Measurements from ENCODE around the gene WNT2B.
A peak's percentile ranks its signal among the peaks of the same experiment; 100 is the strongest.
"Not testable (repeated sequence)": the region's sequence is repeated elsewhere in the genome, so short reads cannot be mapped to it uniquely, and the experiment has no call there.

Gene WNT2B

GRCh38 chr1:112508278-112509004 lies at the start of gene WNT2B:
Gene WNT2B (plus strand): TSS chr1:112508965. CDS start chr1:112509263, 298 bp downstream.
- no peak for DNase-seq

GRCh38 chr1:112460615-112461014 lies 48.1 kb upstream of the WNT2B start:
- DNase-seq = no peak

- no peak for DNase-seq
Measured at GRCh38 chr1:112461200-112461871, 47.4 kb upstream of the WNT2B start.

GRCh38 chr1:112462953-112463279 lies 45.8 kb upstream of the WNT2B start:
- DNase-seq = no peak

- no peak for DNase-seq
Measured at GRCh38 chr1:112464501-112464900, 44.3 kb upstream of the WNT2B start.

- no peak for DNase-seq
Measured at GRCh38 chr1:112465122-112465521, 43.6 kb upstream of the WNT2B start.

GRCh38 chr1:112466078-112466660 lies 42.6 kb upstream of the WNT2B start:
- DNase-seq = peak; percentile 52

- not testable (repeated sequence) for DNase-seq
Measured at GRCh38 chr1:112470324-112470723, 38.4 kb upstream of the WNT2B start.

GRCh38 chr1:112470966-112471365 lies 37.8 kb upstream of the WNT2B start:
- no peak for DNase-seq

GRCh38 chr1:112472142-112472541 lies 36.6 kb upstream of the WNT2B start:
- no peak for DNase-seq

GRCh38 chr1:112477550-112477949 lies 31.2 kb upstream of the WNT2B start:
- DNase-seq = no peak

- DNase-seq = no peak
Measured at GRCh38 chr1:112478314-112478713, 30.5 kb upstream of the WNT2B start.

- DNase-seq = not testable (repeated sequence)
Measured at GRCh38 chr1:112486063-112486462, 22.7 kb upstream of the WNT2B start.

GRCh38 chr1:112487686-112488085 lies 21.1 kb upstream of the WNT2B start:
- not testable (repeated sequence) for DNase-seq

- no peak for DNase-seq
Measured at GRCh38 chr1:112488141-112488540, 20.6 kb upstream of the WNT2B start.

- no peak for DNase-seq
Measured at GRCh38 chr1:112492076-112492475, 16.7 kb upstream of the WNT2B start.

- DNase-seq = no peak
Measured at GRCh38 chr1:112493351-112493750, 15.4 kb upstream of the WNT2B start.

- no peak for DNase-seq
Measured at GRCh38 chr1:112496290-112496689, 12.5 kb upstream of the WNT2B start.

- no peak for DNase-seq
Measured at GRCh38 chr1:112501810-112502641, 6.7 kb upstream of the WNT2B start.

- DNase-seq = no peak
Measured at GRCh38 chr1:112502826-112503225, 5.9 kb upstream of the WNT2B start.

GRCh38 chr1:112504001-112504660 lies 4.6 kb upstream of the WNT2B start:
- no peak for DNase-seq

- no peak for DNase-seq
Measured at GRCh38 chr1:112504661-112505399, 3.9 kb upstream of the WNT2B start.

All from NCI-H1436 treated with DMSO at 0.1 percent for 48 hours (cell line).